GM12875 (cell line): Measurements from ENCODE around the gene LSAMP.

Experiments used
- H3K4me3 ChIP-seq: one replicate; pipeline ENCODE4 v1.5.1; 2011; ENCODE audit warnings: low read depth, low read length, control low read depth
- TF ChIP-seq, protein P1 (sequence below): IDR thresholded peaks from 2 replicates; pipeline ENCODE4 v1.5.1; 2011; ENCODE audit warnings: low read depth, mild to moderate bottlenecking, control low read depth, inconsistent platforms, low read length, moderate library complexity, borderline replicate concordance; ENCODE audit not compliant: insufficient read depth

The LSAMP gene

DNA sequence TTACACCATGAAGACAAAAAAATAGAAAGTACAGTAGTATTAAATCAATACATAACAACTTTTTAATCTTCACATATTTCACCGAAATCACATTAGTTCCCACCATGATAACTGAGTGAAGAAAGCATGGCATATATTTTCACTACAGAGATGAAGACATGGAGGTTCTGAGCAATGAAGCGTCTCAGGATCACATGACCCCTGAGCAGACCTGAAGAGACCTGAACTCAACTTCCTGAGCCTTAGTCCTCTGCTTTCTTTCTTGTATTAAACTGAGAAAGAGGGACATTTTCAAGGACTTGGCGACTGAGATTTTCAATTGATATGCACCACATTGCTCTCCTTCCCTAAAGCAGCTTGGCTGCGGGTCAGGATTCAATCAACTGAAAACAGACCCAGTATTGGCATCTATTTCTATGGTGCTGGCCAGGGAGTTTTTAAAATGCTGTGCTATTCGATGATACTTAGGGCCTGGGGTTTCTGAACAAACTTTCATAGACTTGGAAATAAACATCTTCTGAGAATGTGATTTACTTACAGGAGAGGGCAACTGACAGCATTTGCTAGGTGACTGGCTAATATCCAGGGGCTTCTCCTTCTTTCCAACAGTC lies 165.1 kb downstream of the LSAMP start:
- no peak overlapping the region for H3K4me3 ChIP-seq
- TF ChIP-seq, protein P1, sequence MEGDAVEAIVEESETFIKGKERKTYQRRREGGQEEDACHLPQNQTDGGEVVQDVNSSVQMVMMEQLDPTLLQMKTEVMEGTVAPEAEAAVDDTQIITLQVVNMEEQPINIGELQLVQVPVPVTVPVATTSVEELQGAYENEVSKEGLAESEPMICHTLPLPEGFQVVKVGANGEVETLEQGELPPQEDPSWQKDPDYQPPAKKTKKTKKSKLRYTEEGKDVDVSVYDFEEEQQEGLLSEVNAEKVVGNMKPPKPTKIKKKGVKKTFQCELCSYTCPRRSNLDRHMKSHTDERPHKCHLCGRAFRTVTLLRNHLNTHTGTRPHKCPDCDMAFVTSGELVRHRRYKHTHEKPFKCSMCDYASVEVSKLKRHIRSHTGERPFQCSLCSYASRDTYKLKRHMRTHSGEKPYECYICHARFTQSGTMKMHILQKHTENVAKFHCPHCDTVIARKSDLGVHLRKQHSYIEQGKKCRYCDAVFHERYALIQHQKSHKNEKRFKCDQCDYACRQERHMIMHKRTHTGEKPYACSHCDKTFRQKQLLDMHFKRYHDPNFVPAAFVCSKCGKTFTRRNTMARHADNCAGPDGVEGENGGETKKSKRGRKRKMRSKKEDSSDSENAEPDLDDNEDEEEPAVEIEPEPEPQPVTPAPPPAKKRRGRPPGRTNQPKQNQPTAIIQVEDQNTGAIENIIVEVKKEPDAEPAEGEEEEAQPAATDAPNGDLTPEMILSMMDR = no peak

GRCh38 chr3:116276675-116277074 lies 168.6 kb downstream of the LSAMP start:
- no peak overlapping the region for H3K4me3 ChIP-seq
- TF ChIP-seq, protein P1 = no peak

GRCh38 chr3:116270056-116270455 lies 175.2 kb downstream of the LSAMP start:
- TF ChIP-seq, protein P1 = no peak
- no peak overlapping the region for H3K4me3 ChIP-seq

DNA sequence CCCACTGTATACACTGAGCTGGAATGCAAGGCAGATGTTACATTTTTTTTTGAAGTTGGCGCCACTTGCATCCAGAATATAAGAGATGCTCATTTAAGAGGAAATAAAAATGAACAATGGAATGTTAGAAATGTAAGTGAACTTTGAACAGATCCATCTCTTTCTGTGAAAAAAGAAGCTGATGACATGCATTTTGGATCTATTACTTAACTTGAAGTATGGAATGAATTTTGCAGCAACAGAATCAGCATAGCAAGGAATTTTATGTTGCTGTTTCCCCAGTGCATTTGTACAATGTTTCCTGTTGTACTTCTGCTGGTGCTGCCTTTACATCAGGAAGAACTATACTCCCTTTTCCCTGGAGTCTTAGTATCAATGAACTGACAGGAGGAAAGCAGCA lies 178.2 kb downstream of the LSAMP start:
- TF ChIP-seq, protein P1 = no peak
- H3K4me3 ChIP-seq = no peak overlapping the region

GRCh38 chr3:116265976-116266584 lies 179.2 kb downstream of the LSAMP start:
- TF ChIP-seq, protein P1 = no peak
- H3K4me3 ChIP-seq = no peak overlapping the region

GRCh38 chr3:116265320-116265695 lies 180.0 kb downstream of the LSAMP start:
- H3K4me3 ChIP-seq = no peak overlapping the region
- TF ChIP-seq, protein P1 = no peak

- no peak overlapping the region for H3K4me3 ChIP-seq
- TF ChIP-seq, protein P1 = no peak
Observed at GRCh38 chr3:116264546-116265319, 180.6 kb downstream of the LSAMP start.
